Activated CD8-positive, alpha-beta T cell treated with anti-CD3 and anti-CD28 coated beads for 36 hours (primary cell): ENCODE measurements around the gene TBPL2. TPM values are rescaled to one million over a fixed set of nuclear protein-coding genes. Genes with fewer than 3 reads are reported as not detected.
A peak's percentile ranks its signal among the peaks of the same experiment; 100 is the strongest.

Source experiments
- ATAC-seq: fragments of 200-7000 bp; cut with Tn5 transposase; one replicate; pipeline ENCODE4 v1.10.0; 2021; ENCODE audit warnings: mild to moderate bottlenecking, moderate library complexity
- CTCF ChIA-PET: fragments of 350-600 bp; sonication (Branson Sonifier 250); formaldehyde crosslinking; loops from one replicate; lab custom pipeline; 2021; ENCODE audit warnings: antibody characterized with exemption; lab: Charles Lee
- POLR2A ChIA-PET: fragments of 350-600 bp; sonication (Branson Sonifier 250); formaldehyde crosslinking; loops from one replicate; lab custom pipeline; 2021; ENCODE audit warnings: antibody characterized with exemption; lab: Charles Lee
- DNase-seq: peaks from one replicate; pipeline ENCODE4 v3.0.0-alpha.2; 2020
- H3K27ac Mint-ChIP-seq: one replicate; pipeline ENCODE4 v1.8.0; 2021; ENCODE audit warnings: mild to moderate bottlenecking, mixed read lengths
- H3K27me3 Mint-ChIP-seq: one replicate; pipeline ENCODE4 v1.8.0; 2021; ENCODE audit warnings: mixed read lengths
- H3K36me3 Mint-ChIP-seq: one replicate; pipeline ENCODE4 v1.8.0; 2021; ENCODE audit warnings: low read depth, mixed read lengths
- H3K4me1 Mint-ChIP-seq: one replicate; pipeline ENCODE4 v1.8.0; 2021; ENCODE audit warnings: low read depth, mixed read lengths
- H3K4me3 Mint-ChIP-seq: one replicate; pipeline ENCODE4 v1.8.0; 2021; ENCODE audit warnings: mild to moderate bottlenecking, moderate library complexity, mixed read lengths
- H3K9me3 Mint-ChIP-seq: one replicate; pipeline ENCODE4 v1.8.0; 2021; ENCODE audit warnings: mixed read lengths
- intact Hi-C: fragments of 100-400 bp; cut with micrococcal nuclease; formaldehyde crosslinking; loops from one replicate; pipeline ENCODE4 v1.10.0; 2022
- total RNA-seq, 2 experiments: library from RNA; stranded (reverse); gene quantifications; one replicate each; pipeline ENCODE4 v1.2.3, GENCODE V29; 2021
- TF ChIP-seq, protein P1 (sequence below): fragments of 200-600 bp; IDR thresholded peaks from one replicate; pipeline ENCODE4 v1.8.0; 2022; ENCODE audit warnings: antibody characterized with exemption, mild to moderate bottlenecking

TBPL2 gene
- total RNA-seq, 2 experiments from 2014 or later = not detected

DNA sequence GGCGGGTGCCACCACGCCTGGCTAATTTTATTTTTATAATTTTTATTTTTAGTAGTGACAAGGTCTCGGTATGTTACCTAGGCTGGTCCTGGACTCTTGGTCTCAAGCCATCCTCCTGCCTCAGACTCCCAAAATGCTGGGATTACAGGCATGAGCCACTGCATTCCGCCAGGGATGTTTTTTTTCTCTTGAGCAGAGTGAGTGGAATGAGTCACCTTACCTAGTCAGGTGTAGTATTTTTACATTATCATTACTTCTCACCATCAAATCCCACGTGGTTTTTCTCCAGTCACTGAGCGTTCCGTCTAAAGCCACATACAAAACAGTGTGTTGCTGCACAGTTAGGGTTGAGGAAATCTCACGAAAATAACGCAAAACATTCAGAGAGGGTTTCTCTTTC lies 870 bp upstream of the TBPL2 start:
- Mint-ChIP-seq H3K36me3 (no peaks in the 10 kb centered on the region), H3K4me3 (no peak overlapping the region), H3K27ac (no peak overlapping the region), H3K27me3 (no peaks in the 10 kb centered on the region), H3K4me1 (no peaks in the 10 kb centered on the region), H3K9me3 (no peaks in the 10 kb centered on the region)
- CTCF ChIA-PET = interaction anchor here (0.8 kb wide), 1 partner anchor 74 kb away, joined by 3 read pairs; no protein-coding TSS in a partner anchor
- DNase-seq (no peak), ATAC-seq (no peak)
- intact Hi-C loops = loop anchor here (10.0 kb wide), 1 partner anchor 134 kb away; no protein-coding TSS in a partner anchor
- TF ChIP-seq, protein P1, sequence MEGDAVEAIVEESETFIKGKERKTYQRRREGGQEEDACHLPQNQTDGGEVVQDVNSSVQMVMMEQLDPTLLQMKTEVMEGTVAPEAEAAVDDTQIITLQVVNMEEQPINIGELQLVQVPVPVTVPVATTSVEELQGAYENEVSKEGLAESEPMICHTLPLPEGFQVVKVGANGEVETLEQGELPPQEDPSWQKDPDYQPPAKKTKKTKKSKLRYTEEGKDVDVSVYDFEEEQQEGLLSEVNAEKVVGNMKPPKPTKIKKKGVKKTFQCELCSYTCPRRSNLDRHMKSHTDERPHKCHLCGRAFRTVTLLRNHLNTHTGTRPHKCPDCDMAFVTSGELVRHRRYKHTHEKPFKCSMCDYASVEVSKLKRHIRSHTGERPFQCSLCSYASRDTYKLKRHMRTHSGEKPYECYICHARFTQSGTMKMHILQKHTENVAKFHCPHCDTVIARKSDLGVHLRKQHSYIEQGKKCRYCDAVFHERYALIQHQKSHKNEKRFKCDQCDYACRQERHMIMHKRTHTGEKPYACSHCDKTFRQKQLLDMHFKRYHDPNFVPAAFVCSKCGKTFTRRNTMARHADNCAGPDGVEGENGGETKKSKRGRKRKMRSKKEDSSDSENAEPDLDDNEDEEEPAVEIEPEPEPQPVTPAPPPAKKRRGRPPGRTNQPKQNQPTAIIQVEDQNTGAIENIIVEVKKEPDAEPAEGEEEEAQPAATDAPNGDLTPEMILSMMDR = no peak
- POLR2A ChIA-PET = no interaction called here

DNA sequence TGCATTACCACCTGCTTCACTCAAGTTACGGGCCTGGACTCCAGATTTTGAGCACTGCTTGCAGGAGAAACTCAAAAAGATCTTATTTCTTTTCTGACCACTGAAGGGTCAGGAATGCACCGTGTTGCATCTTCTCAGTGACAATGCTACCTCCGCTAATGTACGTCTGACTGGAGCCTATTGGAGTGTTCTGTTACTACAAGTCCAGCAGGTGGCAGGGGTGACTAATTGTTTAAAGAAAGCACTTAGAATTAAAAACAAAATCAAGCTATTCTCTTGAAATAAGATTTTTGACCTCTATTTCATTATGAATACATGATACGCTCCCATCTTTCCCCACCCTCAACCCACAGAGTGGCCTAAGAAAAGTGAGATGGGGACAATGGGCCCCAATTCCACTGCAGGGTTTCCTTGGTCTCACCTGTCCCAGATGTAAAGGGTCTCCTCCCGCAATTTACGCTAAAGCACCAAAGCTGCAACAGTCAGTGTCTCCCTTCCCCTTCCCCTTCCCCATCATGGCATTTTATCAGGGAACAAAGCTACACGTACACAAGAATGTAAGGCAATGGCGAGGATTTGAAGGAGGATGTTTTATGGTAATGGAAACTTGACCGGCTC lies 2.2 kb downstream of the TBPL2 start:
- TF ChIP-seq, protein P1 = peak; percentile 48
- Mint-ChIP-seq H3K36me3 (no peaks in the 10 kb centered on the region), H3K27me3 (no peaks in the 10 kb centered on the region), H3K27ac (no peak overlapping the region), H3K4me1 (peaks cover 18% of the 10 kb centered on the region), H3K4me3 (no peak overlapping the region), H3K9me3 (no peaks in the 10 kb centered on the region)
- DNase-seq (peak; percentile 39), ATAC-seq (no peak)
- CTCF ChIA-PET = interaction anchor here (1.0 to 8.6 kb wide), 10 partner anchors 9 to 1036 kb away, joined by 3 to 66 read pairs (median 5); partner anchors contain the start of gene KTN1
- intact Hi-C loops = no loop called here
- POLR2A ChIA-PET = interaction anchor here (0.8 kb wide), 1 partner anchor 138 kb away, joined by 4 read pairs; no protein-coding TSS in a partner anchor

GRCh38 chr14:55436931-55437330 lies 3.5 kb downstream of the TBPL2 start:
- Mint-ChIP-seq H3K36me3 (no peaks in the 10 kb centered on the region), H3K4me3 (no peak overlapping the region), H3K4me1 (peaks cover 20% of the 10 kb centered on the region), H3K9me3 (no peaks in the 10 kb centered on the region), H3K27ac (no peak overlapping the region), H3K27me3 (no peaks in the 10 kb centered on the region)
- ChIA-PET POLR2A (no interaction called here), CTCF (interaction anchor here (0.9 to 8.6 kb wide), 5 partner anchors 10 to 212 kb away, joined by 3 to 66 read pairs (median 5); partner anchors contain the start of gene KTN1)
- no peak for ATAC-seq
- intact Hi-C loops = no loop called here
- DNase-seq = no peak
- TF ChIP-seq, protein P1 = no peak

GRCh38 chr14:55436519-55436918 lies 3.9 kb downstream of the TBPL2 start:
- ChIA-PET POLR2A (no interaction called here), CTCF (interaction anchor here (0.9 to 8.6 kb wide), 4 partner anchors 10 to 143 kb away, joined by 3 to 66 read pairs (median 22); partner anchors contain the start of gene KTN1)
- Mint-ChIP-seq H3K36me3 (no peaks in the 10 kb centered on the region), H3K27me3 (no peaks in the 10 kb centered on the region), H3K9me3 (no peaks in the 10 kb centered on the region), H3K27ac (no peak overlapping the region), H3K4me3 (no peak overlapping the region), H3K4me1 (peaks cover 20% of the 10 kb centered on the region)
- intact Hi-C loops = no loop called here
- TF ChIP-seq, protein P1 = no peak
- DNase-seq = no peak
- ATAC-seq = no peak

GRCh38 chr14:55434805-55435174 lies 5.6 kb downstream of the TBPL2 start:
- H3K36me3 Mint-ChIP-seq = no peaks in the 10 kb centered on the region
- POLR2A ChIA-PET = no interaction called here
- H3K4me3 Mint-ChIP-seq = no peak overlapping the region
- TF ChIP-seq, protein P1 = no peak
- H3K27me3 Mint-ChIP-seq = no peaks in the 10 kb centered on the region
- H3K9me3 Mint-ChIP-seq = no peaks in the 10 kb centered on the region
- ATAC-seq = no peak
- peaks cover 23% of the 10 kb centered on the region for H3K4me1 Mint-ChIP-seq
- DNase-seq = no peak
- CTCF ChIA-PET = interaction anchor here (0.7 to 8.6 kb wide), 6 partner anchors 9 to 229 kb away, joined by 3 to 66 read pairs (median 9); no protein-coding TSS in a partner anchor
- intact Hi-C loops = loop anchor here (1.0 kb wide), 1 partner anchor 162 kb away; no protein-coding TSS in a partner anchor
- H3K27ac Mint-ChIP-seq = no peak overlapping the region
